DND-41 (cell line): Measurements from ENCODE around the gene HEBP1.
A peak's percentile ranks its signal among the peaks of the same experiment; 100 is the strongest.

ENCODE experiments used
- ATAC-seq: fragments of 200-7000 bp; cut with Tn5 transposase; 3 replicates; pipeline ENCODE4 v1.9.1; 2021; ENCODE audit warnings: low read depth; ENCODE audit not compliant: insufficient read depth
- DNase-seq: peaks from one replicate; pipeline ENCODE4 v3.0.0-alpha.2; 2020
- H2AFZ ChIP-seq: 2 replicates; pipeline ENCODE4 v1.6.0; 2012; ENCODE audit warnings: low read depth, low read length
- H3K27ac ChIP-seq: 2 replicates; pipeline ENCODE4 v1.5.1; 2012; ENCODE audit warnings: low read length, inconsistent platforms
- H3K27me3 ChIP-seq: fragments of 200-600 bp; sonication (generic); 2 replicates; pipeline ENCODE4 v1.6.0; 2012; ENCODE audit warnings: low read length, mild to moderate bottlenecking, inconsistent platforms; ENCODE audit not compliant: insufficient read depth, poor library complexity
- H3K36me3 ChIP-seq: 2 replicates; pipeline ENCODE4 v1.5.1; 2012; ENCODE audit warnings: low read length, inconsistent platforms; ENCODE audit not compliant: insufficient read depth
- H3K4me1 ChIP-seq: 2 replicates; pipeline ENCODE4 v1.5.1; 2012; ENCODE audit warnings: mild to moderate bottlenecking, low read length; ENCODE audit not compliant: insufficient read depth
- H3K4me2 ChIP-seq: 2 replicates; pipeline ENCODE4 v1.6.0; 2012; ENCODE audit warnings: mild to moderate bottlenecking, moderate library complexity, low read length, inconsistent platforms; ENCODE audit not compliant: insufficient read depth
- H3K4me3 ChIP-seq, 2 experiments: fragments of 200-600 bp in 1 of 2; shearing (Covaris generic) in 1 of 2; 2 replicates each; pipeline ENCODE4 v1.5.1; 2012 to 2016; ENCODE audit warnings: inconsistent platforms in 2 of 2, low read length in 2 of 2, mild to moderate bottlenecking in 2 of 2, low read depth in 1 of 2, moderate library complexity in 1 of 2
- H3K79me2 ChIP-seq: 2 replicates; pipeline ENCODE4 v1.6.0; 2012; ENCODE audit warnings: low read length, inconsistent platforms; ENCODE audit not compliant: insufficient read depth
- H3K9ac ChIP-seq: 2 replicates; pipeline ENCODE4 v1.6.0; 2012; ENCODE audit warnings: low read depth, mild to moderate bottlenecking, inconsistent platforms, low read length, moderate library complexity
- H3K9me3 ChIP-seq: 2 replicates; pipeline ENCODE4 v1.5.1; 2012; ENCODE audit warnings: low read length, moderate library complexity, mild to moderate bottlenecking, inconsistent platforms; ENCODE audit not compliant: insufficient read depth, severe bottlenecking
- H4K20me1 ChIP-seq: 2 replicates; pipeline ENCODE4 v1.6.0; 2012; ENCODE audit warnings: low read length; ENCODE audit not compliant: insufficient read depth
- CTCF ChIP-seq: IDR thresholded peaks from 2 replicates; pipeline ENCODE4 v1.5.1; 2012; ENCODE audit warnings: borderline replicate concordance, low read length, moderate library complexity, mild to moderate bottlenecking; ENCODE audit not compliant: poor library complexity, severe bottlenecking; ENCODE audit errors: extremely low read depth
- EZH2 ChIP-seq: IDR thresholded peaks from 3 replicates; pipeline ENCODE4 v1.6.1; 2012; ENCODE audit warnings: borderline replicate concordance, low read depth, mild to moderate bottlenecking, moderate library complexity, low read length, inconsistent platforms; ENCODE audit not compliant: severe bottlenecking

HEBP1 gene

GRCh38 chr12:12999959-13000615 is at the start of gene HEBP1:
HEBP1 (minus strand) TSS chr12:13000265; CDS start chr12:13000114, 151 bp downstream.
- Histone ChIP-seq H3K9ac (no peak within 1 kb of the TSS), H3K4me1 (no peaks in the 10 kb centered on the region), H3K36me3 (no peaks in the 10 kb centered on the region), H2AFZ (no peak within 1 kb of the TSS), H3K79me2 (no peaks in the 10 kb centered on the region), H3K27me3 (peaks cover 3% of the 10 kb centered on the region), H4K20me1 (no peaks in the 10 kb centered on the region), H3K4me2 (no peak within 1 kb of the TSS), H3K9me3 (no peaks in the 10 kb centered on the region), H3K27ac (no peak within 1 kb of the TSS), H3K4me3 (no peak within 1 kb of the TSS)
- no peak for DNase-seq
- no peak for TF ChIP-seq EZH2
- no peak for TF ChIP-seq CTCF
- ATAC-seq = peak; percentile 31; the same call in 1 of the 3 replicates

- Histone ChIP-seq H3K27ac (no peak overlapping the region), H3K36me3 (no peaks in the 10 kb centered on the region), H3K9me3 (peaks cover 14% of the 10 kb centered on the region), H3K9ac (no peak overlapping the region), H2AFZ (no peak overlapping the region), H3K27me3 (no peaks in the 10 kb centered on the region), H3K4me2 (no peak overlapping the region), H4K20me1 (no peaks in the 10 kb centered on the region), H3K4me3 (no peak overlapping the region), H3K79me2 (no peaks in the 10 kb centered on the region), H3K4me1 (no peaks in the 10 kb centered on the region)
- no peak for ATAC-seq
- DNase-seq = no peak
- TF ChIP-seq EZH2 (no peak), CTCF (no peak)
Observed at GRCh38 chr12:13049816-13050215, 49.8 kb upstream of the HEBP1 start.

- Histone ChIP-seq H3K36me3 (no peaks in the 10 kb centered on the region), H3K9me3 (no peaks in the 10 kb centered on the region), H3K27me3 (peaks cover 11% of the 10 kb centered on the region), H4K20me1 (no peaks in the 10 kb centered on the region), H3K9ac (no peak overlapping the region), H2AFZ (no peak overlapping the region), H3K79me2 (no peaks in the 10 kb centered on the region), H3K27ac (no peak overlapping the region), H3K4me1 (no peaks in the 10 kb centered on the region), H3K4me2 (no peak overlapping the region), H3K4me3 (no peak overlapping the region)
- TF ChIP-seq CTCF = no peak
- TF ChIP-seq EZH2 = no peak
- no peak for DNase-seq
- ATAC-seq = no peak
Observed at GRCh38 chr12:13046964-13047363, 46.9 kb upstream of the HEBP1 start.

GRCh38 chr12:13045816-13046215 is 45.8 kb upstream of the HEBP1 start:
- ATAC-seq (no peak), DNase-seq (no peak)
- H3K4me3 ChIP-seq = no peak overlapping the region
- no peaks in the 10 kb centered on the region for H3K9me3 ChIP-seq
- no peak overlapping the region for H3K9ac ChIP-seq
- no peaks in the 10 kb centered on the region for H4K20me1 ChIP-seq
- H3K36me3 ChIP-seq = no peaks in the 10 kb centered on the region
- H3K4me2 ChIP-seq = no peak overlapping the region
- no peaks in the 10 kb centered on the region for H3K4me1 ChIP-seq
- H3K27ac ChIP-seq = no peak overlapping the region
- H2AFZ ChIP-seq = no peak overlapping the region
- H3K27me3 ChIP-seq = peaks cover 16% of the 10 kb centered on the region
- TF ChIP-seq EZH2 = no peak
- no peak for TF ChIP-seq CTCF
- H3K79me2 ChIP-seq = no peaks in the 10 kb centered on the region
